SK-N-SH (cell line): ENCODE measurements around the gene MED27.

ENCODE experiments used
- CTCF ChIP-seq: fragments of 200-600 bp; sonication (generic); IDR thresholded peaks from 2 replicates; pipeline ENCODE4 v1.6.1; 2017; ENCODE audit warnings: antibody characterized with exemption, mild to moderate bottlenecking, moderate library complexity
- EZH2phosphoT487 ChIP-seq: fragments of 200-600 bp; sonication (generic); IDR thresholded peaks from 2 replicates; pipeline ENCODE4 v1.6.1; 2017; ENCODE audit warnings: low read depth, mixed run types, mild to moderate bottlenecking, antibody characterized with exemption, moderate library complexity, borderline replicate concordance
- MXI1 ChIP-seq: IDR thresholded peaks from 2 replicates; pipeline ENCODE4 v1.6.1; 2012; ENCODE audit warnings: mild to moderate bottlenecking, low read depth, low read length, improper control_type of control experiment
- POLR2AphosphoS5 ChIP-seq: IDR thresholded peaks from 2 replicates; pipeline ENCODE4 v1.6.1; 2012; ENCODE audit warnings: low read depth, low read length
- RFX5 ChIP-seq: IDR thresholded peaks from 2 replicates; pipeline ENCODE4 v1.6.1; 2012; ENCODE audit warnings: mild to moderate bottlenecking, improper control_type of control experiment, low read length
- TCF12 ChIP-seq: IDR thresholded peaks from 2 replicates; pipeline ENCODE4 v1.4.0; 2012

- TF ChIP-seq CTCF: no peak
- TF ChIP-seq MXI1: no peak
- no peak for TF ChIP-seq RFX5
- no peak for TF ChIP-seq TCF12
- no peak for TF ChIP-seq POLR2AphosphoS5
- no peak for TF ChIP-seq EZH2phosphoT487
Measured at GRCh38 chr9:131981116-131981776, 98.4 kb downstream of the MED27 start.
